AG04449 (cell line): ENCODE data around the gene CYB561D1.

Experiments
- CTCF ChIA-PET: fragments of 350-600 bp; formaldehyde crosslinking; extraction: SDS; loops from one replicate; lab custom pipeline; 2021; ENCODE audit warnings: antibody characterized with exemption; lab: Yijun Ruan, JAX
- POLR2A ChIA-PET: fragments of 400-600, 350-600 bp; formaldehyde crosslinking; extraction: SDS; loops from one replicate; lab custom pipeline; 2020; ENCODE audit warnings: antibody characterized with exemption, inconsistent platforms; lab: Yijun Ruan, JAX
- DNase-seq: peaks from one replicate; pipeline ENCODE4 v3.0.0-alpha.2; 2010; ENCODE audit warnings: low read depth, low spot score
- H3K4me3 ChIP-seq: 2 replicates; pipeline ENCODE4 v1.5.1; 2011; ENCODE audit warnings: low read depth, mild to moderate bottlenecking, control low read depth, low read length
- TF ChIP-seq, protein P1 (sequence below): IDR thresholded peaks from one replicate; pipeline ENCODE4 v1.5.1; 2011; ENCODE audit warnings: mild to moderate bottlenecking, moderate library complexity, low read length, control low read depth, inconsistent platforms; ENCODE audit not compliant: insufficient read depth; ENCODE audit errors: missing control alignments

Gene CYB561D1

DNA sequence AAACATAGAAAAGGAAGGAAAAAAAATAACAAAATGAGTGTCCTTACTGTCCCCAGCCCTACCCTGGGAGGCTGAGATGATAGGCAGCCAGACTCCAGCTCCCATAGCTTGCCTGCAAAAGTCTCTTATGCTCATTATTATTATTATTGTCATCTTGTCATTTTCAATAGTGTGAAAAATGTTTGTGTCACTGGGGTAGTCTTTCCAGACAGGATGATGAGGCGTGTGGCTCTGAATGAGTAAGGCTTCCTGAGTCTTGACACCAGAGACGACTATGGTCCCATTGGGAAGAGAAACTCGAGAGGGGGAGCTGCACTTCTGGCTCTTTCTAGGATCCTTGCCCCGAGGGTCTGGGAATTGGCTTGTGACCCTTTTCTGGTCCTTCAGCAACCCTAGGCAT lies 1.1 kb upstream of the CYB561D1 start:
- no peak overlapping the region for H3K4me3 ChIP-seq
- TF ChIP-seq, protein P1, sequence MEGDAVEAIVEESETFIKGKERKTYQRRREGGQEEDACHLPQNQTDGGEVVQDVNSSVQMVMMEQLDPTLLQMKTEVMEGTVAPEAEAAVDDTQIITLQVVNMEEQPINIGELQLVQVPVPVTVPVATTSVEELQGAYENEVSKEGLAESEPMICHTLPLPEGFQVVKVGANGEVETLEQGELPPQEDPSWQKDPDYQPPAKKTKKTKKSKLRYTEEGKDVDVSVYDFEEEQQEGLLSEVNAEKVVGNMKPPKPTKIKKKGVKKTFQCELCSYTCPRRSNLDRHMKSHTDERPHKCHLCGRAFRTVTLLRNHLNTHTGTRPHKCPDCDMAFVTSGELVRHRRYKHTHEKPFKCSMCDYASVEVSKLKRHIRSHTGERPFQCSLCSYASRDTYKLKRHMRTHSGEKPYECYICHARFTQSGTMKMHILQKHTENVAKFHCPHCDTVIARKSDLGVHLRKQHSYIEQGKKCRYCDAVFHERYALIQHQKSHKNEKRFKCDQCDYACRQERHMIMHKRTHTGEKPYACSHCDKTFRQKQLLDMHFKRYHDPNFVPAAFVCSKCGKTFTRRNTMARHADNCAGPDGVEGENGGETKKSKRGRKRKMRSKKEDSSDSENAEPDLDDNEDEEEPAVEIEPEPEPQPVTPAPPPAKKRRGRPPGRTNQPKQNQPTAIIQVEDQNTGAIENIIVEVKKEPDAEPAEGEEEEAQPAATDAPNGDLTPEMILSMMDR: no peak
- ChIA-PET CTCF (interaction anchor here (0.8 to 43.1 kb wide), 32 partner anchors 11 to 284 kb away, joined by 3 to 2790 read pairs (median 5); partner anchors contain the start of genes AMIGO1, ATXN7L2, GNAI3 and GPR61), POLR2A (no interaction called here)
- DNase-seq: no peak

DNA sequence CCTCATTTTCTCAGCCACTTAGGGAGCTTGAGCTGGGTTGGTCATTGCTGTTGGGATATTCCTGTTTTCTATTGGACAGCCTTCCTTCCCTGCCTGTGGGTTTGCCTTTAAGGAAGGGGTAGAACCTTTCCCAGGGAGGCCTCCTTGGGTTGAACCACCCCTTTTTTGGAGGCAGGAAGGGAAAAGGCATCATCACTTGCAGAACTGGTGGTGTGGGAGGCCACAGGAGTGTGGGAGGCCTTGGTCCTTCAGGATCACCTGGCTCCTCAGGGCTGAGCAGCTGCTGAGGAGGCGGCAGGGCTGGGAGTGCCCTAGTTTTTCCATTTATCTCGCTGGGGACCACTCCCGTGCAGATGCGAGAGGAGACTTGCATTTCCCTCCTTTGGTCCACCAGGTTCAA lies 667 bp upstream of the CYB561D1 start:
- ChIA-PET POLR2A (no interaction called here), CTCF (interaction anchor here (0.8 to 43.1 kb wide), 29 partner anchors 11 to 295 kb away, joined by 3 to 2790 read pairs (median 6); partner anchors contain the start of genes AMIGO1, ATXN7L2, GPR61 and PSMA5)
- DNase-seq: no peak
- H3K4me3 ChIP-seq: no peak overlapping the region
- TF ChIP-seq, protein P1: no peak

DNA sequence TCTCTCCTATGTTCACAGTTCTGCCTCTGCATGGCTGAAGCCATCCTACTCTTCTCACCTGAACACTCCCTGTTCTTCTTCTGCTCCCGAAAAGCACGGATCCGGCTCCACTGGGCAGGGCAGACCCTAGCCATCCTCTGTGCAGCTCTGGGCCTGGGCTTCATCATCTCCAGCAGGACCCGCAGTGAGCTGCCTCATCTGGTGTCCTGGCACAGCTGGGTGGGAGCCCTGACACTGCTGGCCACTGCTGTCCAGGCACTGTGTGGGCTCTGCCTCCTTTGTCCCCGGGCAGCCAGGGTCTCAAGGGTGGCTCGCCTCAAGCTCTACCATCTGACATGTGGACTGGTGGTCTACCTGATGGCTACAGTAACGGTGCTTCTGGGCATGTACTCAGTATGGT lies 1.8 kb downstream of the CYB561D1 start:
- DNase-seq: no peak
- no peak overlapping the region for H3K4me3 ChIP-seq
- POLR2A ChIA-PET: no interaction called here
- CTCF ChIA-PET: interaction anchor here (0.8 to 43.1 kb wide), 5 partner anchors 11 to 97 kb away, joined by 3 to 2790 read pairs (median 3); partner anchors contain the start of genes AMIGO1 and GPR61
- TF ChIP-seq, protein P1: no peak

DNA sequence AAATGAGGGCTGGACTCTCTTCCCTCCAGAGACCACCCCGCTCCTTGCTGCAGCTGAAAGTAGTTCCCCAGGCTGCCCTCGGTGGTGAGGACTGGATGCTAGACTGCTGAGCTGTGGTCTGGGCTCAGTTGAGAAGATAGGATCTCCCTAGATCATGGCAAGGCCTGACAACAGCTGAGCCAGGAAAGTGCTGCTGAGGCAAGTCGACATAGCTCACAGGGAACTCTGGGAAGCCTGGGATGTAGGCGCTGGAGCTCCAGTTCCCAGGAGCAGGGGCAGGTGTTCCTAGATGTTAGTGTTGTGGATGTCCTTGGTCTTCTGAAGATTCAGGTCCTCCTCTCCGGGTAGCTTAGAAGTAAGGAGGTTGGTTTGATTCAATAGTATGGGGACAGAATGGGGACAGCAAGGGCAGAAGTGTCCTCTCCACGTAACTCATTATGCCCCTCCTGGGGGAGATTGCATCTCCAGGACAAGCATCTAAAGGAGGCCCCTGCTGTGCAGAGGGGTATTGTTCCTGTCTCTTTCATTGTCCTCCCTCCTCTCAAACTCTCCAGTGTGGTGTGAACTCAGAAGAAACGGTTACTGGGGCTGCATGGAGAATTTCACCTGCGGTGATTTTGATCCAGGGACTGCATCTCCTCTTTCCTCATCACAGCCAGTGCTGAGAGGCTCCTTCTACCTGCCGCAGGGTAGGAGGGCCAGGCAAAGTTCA lies 3.7 kb downstream of the CYB561D1 start:
- TF ChIP-seq, protein P1: no peak
- ChIA-PET POLR2A (interaction anchor here (0.7 to 1.5 kb wide), 5 partner anchors 11 to 42 kb away, joined by 3 to 5 read pairs (median 3); partner anchors contain the start of genes ATXN7L2 and GPR61), CTCF (interaction anchor here (0.7 to 43.1 kb wide), 11 partner anchors 3 to 397 kb away, joined by 3 to 2790 read pairs (median 4); partner anchors contain the start of genes AMIGO1, ATXN7L2, CYB561D1 and GNAI3)
- H3K4me3 ChIP-seq: no peak overlapping the region
- no peak for DNase-seq

DNA sequence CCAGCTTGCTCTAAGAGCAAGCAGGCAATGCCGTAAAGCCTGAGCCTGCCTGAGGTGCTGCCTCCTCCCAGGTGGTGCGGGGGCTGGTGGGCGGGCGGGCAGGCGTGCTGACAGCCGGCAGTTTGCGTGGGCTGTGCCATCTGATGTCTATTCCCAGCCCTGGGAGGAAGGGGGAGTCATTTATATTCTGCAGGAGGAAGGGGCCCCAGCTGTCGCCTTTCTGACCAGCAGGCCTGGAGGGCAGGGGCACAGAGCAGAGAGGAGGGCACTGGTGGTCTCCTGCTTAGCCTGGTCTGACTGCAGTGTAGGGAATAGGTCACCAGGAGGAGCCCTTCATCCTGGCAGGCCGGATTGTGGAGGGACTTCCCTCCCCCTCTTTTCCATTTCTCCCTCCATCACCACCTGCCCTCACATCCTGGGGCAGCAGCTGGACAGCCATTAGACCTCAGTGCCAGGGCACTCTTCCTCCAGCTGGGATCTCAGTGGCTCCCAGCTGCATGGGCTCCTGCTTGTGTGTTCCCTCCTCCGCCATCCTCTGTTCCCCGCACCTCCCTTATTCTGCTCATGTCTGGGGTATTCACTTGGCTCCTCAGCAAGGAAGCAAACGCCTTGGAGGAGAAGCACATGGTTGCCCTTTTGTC lies 4.4 kb downstream of the CYB561D1 start:
- DNase-seq: no peak
- ChIA-PET CTCF (interaction anchor here (0.6 to 43.1 kb wide), 15 partner anchors 4 to 276 kb away, joined by 3 to 2790 read pairs (median 4); partner anchors contain the start of genes AMIGO1, ATXN7L2, CYB561D1 and GNAI3), POLR2A (interaction anchor here (1.4 to 1.5 kb wide), 2 partner anchors 15 to 34 kb away, joined by 3 to 5 read pairs; partner anchors contain the start of gene ATXN7L2)
- TF ChIP-seq, protein P1: peak; percentile 81
- no peak overlapping the region for H3K4me3 ChIP-seq
